ENCODE measurements around the gene NKAIN2. TPM values are rescaled to one million over a fixed set of nuclear protein-coding genes. Genes with fewer than 3 reads are reported as not detected.
"Not testable (repeated sequence)": the region's sequence is repeated elsewhere in the genome, so short reads cannot be mapped to it uniquely, and the experiment has no call there.

NKAIN2 gene
- polyA plus RNA-seq, 1 of the 3 experiments (the other 2 are of a cell fraction): not detected

- Histone ChIP-seq H3K9me2 (no peaks in the 10 kb centered on the region), H3K79me2 (ENCODE audit: insufficient read depth) (no peaks in the 10 kb centered on the region), H2AFZ (ENCODE audit: low read depth) (no peak overlapping the region), H3K4me2 (no peak overlapping the region), H3K4me3 (ENCODE audit: low read depth in 2 of 2, low read length in 1 of 2) (no peak overlapping the region), H3K9me3 (no peaks in the 10 kb centered on the region), H3K9ac (no peak overlapping the region), H3K27ac (ENCODE audit: low read depth in 2 of 2, low read length in 1 of 2) (no peak overlapping the region), H3K36me3 (replicated peaks in 1 of 2; ENCODE audit: control insufficient read depth in 1 of 2, insufficient read depth in 2 of 2, low read length in 1 of 2) (no peaks in the 10 kb centered on the region), H3K4me1 (ENCODE audit: control insufficient read depth in 1 of 2, insufficient read depth in 2 of 2, low read depth in 1 of 2, low read length in 1 of 2) (no peaks in the 10 kb centered on the region), H3K27me3 (ENCODE audit: insufficient read depth) (no peaks in the 10 kb centered on the region), H3F3A (replicated peaks; ENCODE audit: insufficient read depth) (no peaks in the 10 kb centered on the region), H4K20me1 (ENCODE audit: insufficient read depth) (no peaks in the 10 kb centered on the region)
- POLR2A ChIA-PET: no interaction called here
- TF ChIP-seq, protein P1, sequence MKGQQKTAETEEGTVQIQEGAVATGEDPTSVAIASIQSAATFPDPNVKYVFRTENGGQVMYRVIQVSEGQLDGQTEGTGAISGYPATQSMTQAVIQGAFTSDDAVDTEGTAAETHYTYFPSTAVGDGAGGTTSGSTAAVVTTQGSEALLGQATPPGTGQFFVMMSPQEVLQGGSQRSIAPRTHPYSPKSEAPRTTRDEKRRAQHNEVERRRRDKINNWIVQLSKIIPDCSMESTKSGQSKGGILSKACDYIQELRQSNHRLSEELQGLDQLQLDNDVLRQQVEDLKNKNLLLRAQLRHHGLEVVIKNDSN (IDR thresholded peaks at IDR 0.05; ENCODE audit: borderline replicate concordance, low read depth): no peak
- TF ChIP-seq CHD2 (IDR thresholded peaks at IDR 0.05; ENCODE audit: low read length, partially characterized antibody) (no peak), IRF3 (IDR thresholded peaks at IDR 0.05; ENCODE audit: low read depth, low read length) (no peak), EP300 (IDR thresholded peaks at IDR 0.05; ENCODE audit: borderline replicate concordance in 1 of 2, low read depth in 1 of 2, low read length in 1 of 2) (no peak), RAD21 (IDR thresholded peaks at IDR 0.05; ENCODE audit: low read length) (no peak), YY1 (IDR thresholded peaks at IDR 0.05; ENCODE audit: low read depth) (no peak), ELF1 (IDR thresholded peaks at IDR 0.05) (no peak), RXRA (IDR thresholded peaks at IDR 0.05; ENCODE audit: borderline replicate concordance, low read depth) (no peak), RCOR1 (IDR thresholded peaks at IDR 0.05; ENCODE audit: low read length) (no peak), TEAD4 (IDR thresholded peaks at IDR 0.05; ENCODE audit: borderline replicate concordance, insufficient read depth) (no peak), MXI1 (IDR thresholded peaks at IDR 0.05; ENCODE audit: low read depth, low read length) (no peak), POLR2AphosphoS5 (IDR thresholded peaks at IDR 0.05; ENCODE audit: low read depth, low read length) (no peak), EZH2phosphoT487 (IDR thresholded peaks at IDR 0.05; ENCODE audit: borderline replicate concordance, low read depth) (no peak), SIN3A (IDR thresholded peaks at IDR 0.05; ENCODE audit: borderline replicate concordance, low read depth, low read length) (no peak)
- CTCF ChIA-PET: no interaction called here
- no peak for DNase-seq
- 0% methylated on average over 3 of the region's 3 CpGs for WGBS (ENCODE audit: low lambda C conversion rate)
Observed at GRCh38 chr6:124560873-124561567, 757.4 kb downstream of the NKAIN2 start.

DNA sequence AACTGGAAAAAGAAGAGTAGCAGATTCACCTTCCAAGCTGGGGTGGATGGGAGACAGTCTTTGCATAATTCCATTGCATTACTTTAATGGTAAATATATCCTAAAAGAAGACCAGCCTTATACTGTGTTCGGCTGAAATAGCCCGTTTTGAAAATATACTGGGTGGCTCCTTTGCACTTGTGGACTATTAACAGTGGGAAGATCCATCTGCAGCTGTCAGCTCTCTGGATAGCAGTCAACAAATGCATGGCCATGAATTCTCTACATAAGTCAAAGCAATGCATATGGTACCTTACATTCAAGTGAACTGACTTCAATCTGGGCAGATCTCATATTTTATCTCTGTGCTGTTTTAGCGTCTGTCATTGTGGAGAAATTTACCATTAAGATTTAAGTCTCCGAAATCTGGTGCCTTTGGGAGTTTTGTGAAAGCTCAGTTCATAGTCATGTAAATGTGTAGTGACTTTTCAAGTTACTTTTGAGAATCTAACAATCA, 758.0 kb downstream of the NKAIN2 start:
- no peaks in the 10 kb centered on the region for H4K20me1 ChIP-seq (ENCODE audit: insufficient read depth)
- CTCF ChIA-PET: interaction anchor here (0.6 kb wide), 1 partner anchor 649 kb away, joined by 3 read pairs; no protein-coding TSS in a partner anchor
- no peak for TF ChIP-seq SMC3 (IDR thresholded peaks at IDR 0.05; ENCODE audit: low read depth, low read length)
- TF ChIP-seq RCOR1 (IDR thresholded peaks at IDR 0.05; ENCODE audit: low read length): no peak
- no peak for TF ChIP-seq EZH2phosphoT487 (IDR thresholded peaks at IDR 0.05; ENCODE audit: borderline replicate concordance, low read depth)
- no peak for TF ChIP-seq POLR2AphosphoS5 (IDR thresholded peaks at IDR 0.05; ENCODE audit: low read depth, low read length)
- no peaks in the 10 kb centered on the region for H3K4me1 ChIP-seq (ENCODE audit: control insufficient read depth in 1 of 2, insufficient read depth in 2 of 2, low read depth in 1 of 2, low read length in 1 of 2)
- no peak overlapping the region for H2AFZ ChIP-seq (ENCODE audit: low read depth)
- H3K27me3 ChIP-seq (ENCODE audit: insufficient read depth): no peaks in the 10 kb centered on the region
- no peaks in the 10 kb centered on the region for H3F3A ChIP-seq (replicated peaks; ENCODE audit: insufficient read depth)
- no peaks in the 10 kb centered on the region for H3K9me3 ChIP-seq
- no peak overlapping the region for H3K9ac ChIP-seq
- H3K9me2 ChIP-seq: no peaks in the 10 kb centered on the region
- H3K4me3 ChIP-seq (ENCODE audit: low read depth in 2 of 2, low read length in 1 of 2): no peak overlapping the region
- no peaks in the 10 kb centered on the region for H3K36me3 ChIP-seq (replicated peaks in 1 of 2; ENCODE audit: control insufficient read depth in 1 of 2, insufficient read depth in 2 of 2, low read length in 1 of 2)
- H3K79me2 ChIP-seq (ENCODE audit: insufficient read depth): no peaks in the 10 kb centered on the region
- WGBS (ENCODE audit: low lambda C conversion rate): 1% methylated on average over 4 of the region's 4 CpGs
- DNase-seq: no peak
- H3K27ac ChIP-seq (ENCODE audit: low read depth in 2 of 2, low read length in 1 of 2): no peak overlapping the region
- POLR2A ChIA-PET: no interaction called here
- H3K4me2 ChIP-seq: no peak overlapping the region

- CTCF ChIA-PET: interaction anchor here (0.6 kb wide), 1 partner anchor 17 kb away, joined by 3 read pairs; no protein-coding TSS in a partner anchor
- POLR2A ChIA-PET; DNase-seq; H3K27me3 ChIP-seq (ENCODE audit: insufficient read depth); H3K27ac ChIP-seq (ENCODE audit: low read depth in 2 of 2, low read length in 1 of 2); H3K4me2 ChIP-seq; H3K9me3 ChIP-seq; H3K9me2 ChIP-seq; H3K4me3 ChIP-seq (ENCODE audit: low read depth in 2 of 2, low read length in 1 of 2); H2AFZ ChIP-seq (ENCODE audit: low read depth); H3K79me2 ChIP-seq (ENCODE audit: insufficient read depth); H3K9ac ChIP-seq; H3K4me1 ChIP-seq (ENCODE audit: control insufficient read depth in 1 of 2, insufficient read depth in 2 of 2, low read depth in 1 of 2, low read length in 1 of 2); H3F3A ChIP-seq (replicated peaks; ENCODE audit: insufficient read depth); H4K20me1 ChIP-seq (ENCODE audit: insufficient read depth); H3K36me3 ChIP-seq (replicated peaks in 1 of 2; ENCODE audit: control insufficient read depth in 1 of 2, insufficient read depth in 2 of 2, low read length in 1 of 2): not testable (repeated sequence)
- WGBS (ENCODE audit: low lambda C conversion rate): 0% methylated on average over 3 of the region's 3 CpGs
Observed at GRCh38 chr6:124564125-124564524, 760.5 kb downstream of the NKAIN2 start.

Measured in SK-N-SH (cell line).